B cell (primary cell): ENCODE measurements around the gene ADGRL2. TPM values are rescaled to one million over a fixed set of nuclear protein-coding genes. Genes with fewer than 3 reads are reported as not detected.

ENCODE experiments used
- ATAC-seq: fragments of 200-7000 bp; cut with Tn5 transposase; one replicate; pipeline ENCODE4 v1.10.0; 2021; ENCODE audit warnings: low read depth, mild to moderate bottlenecking, moderate number of reproducible peaks, moderate library complexity
- CTCF ChIA-PET: fragments of 350-600 bp; sonication (Branson Sonifier 250); formaldehyde crosslinking; loops from one replicate; lab custom pipeline; 2021; ENCODE audit warnings: antibody characterized with exemption, inconsistent platforms; lab: Charles Lee
- POLR2A ChIA-PET: fragments of 350-600 bp; sonication (Branson Sonifier 250); formaldehyde crosslinking; loops from one replicate; lab custom pipeline; 2021; ENCODE audit warnings: antibody characterized with exemption; lab: Charles Lee
- DNase-seq: peaks from one replicate; pipeline ENCODE4 v3.0.0; 2013
- H2AFZ ChIP-seq: 2 replicates; pipeline ENCODE4 v1.6.1; 2012; ENCODE audit warnings: mild to moderate bottlenecking, low read depth, low read length; ENCODE audit not compliant: insufficient read depth, poor library complexity, severe bottlenecking
- H3K27ac ChIP-seq, 2 donors: 1 replicate in 1 of 2; 2 replicates in 1 of 2; pipeline ENCODE4 v1.5.1; 2012 to 2013; ENCODE audit warnings: low read length in 2 of 2, mild to moderate bottlenecking in 2 of 2, moderate library complexity in 1 of 2
- H3K27me3 ChIP-seq, 4 experiments: fragments of 200-600 bp in 1 of 4; sonication (generic) in 1 of 4; replicated peaks in 1 of 4; 1 replicate in 2 of 4; 2 replicates in 2 of 4; pipeline versions ENCODE4 v1.6.1 to v1.7.0; 2013 to 2016; ENCODE audit warnings: low read length in 3 of 4, mild to moderate bottlenecking in 2 of 4, mixed read lengths in 1 of 4, moderate library complexity in 1 of 4; ENCODE audit not compliant: insufficient read depth in 4 of 4, control insufficient read depth in 3 of 4; ENCODE audit errors: control extremely low read depth in 1 of 4
- H3K36me3 ChIP-seq, 2 experiments: replicated peaks in 1 of 2; 1 replicate in 1 of 2; 2 replicates in 1 of 2; pipeline versions ENCODE4 v1.6.1 to v1.7.1; 2013; ENCODE audit warnings: low read length in 1 of 2; ENCODE audit not compliant: insufficient read depth in 2 of 2, control insufficient read depth in 1 of 2; ENCODE audit errors: control extremely low read depth in 1 of 2, extremely low read depth in 1 of 2
- H3K4me1 ChIP-seq, 2 donors: fragments of 200-600 bp in 1 of 2; sonication (generic) in 1 of 2; 1 replicate in 1 of 2; 2 replicates in 1 of 2; pipeline versions ENCODE4 v1.5.1 to v1.6.1; 2013 to 2017; ENCODE audit warnings: low read length in 2 of 2; ENCODE audit not compliant: control insufficient read depth in 2 of 2, insufficient read depth in 2 of 2
- H3K4me2 ChIP-seq: replicated peaks from 2 replicates; pipeline ENCODE3; 2012; ENCODE audit warnings: mild to moderate bottlenecking, low read depth, low read length; ENCODE audit not compliant: poor library complexity, severe bottlenecking
- H3K4me3 ChIP-seq, 5 experiments: fragments of 200-600 bp in 1 of 5; sonication (generic) in 1 of 5; 1 replicate in 3 of 5; 2 replicates in 2 of 5; pipeline versions ENCODE4 v1.5.1 to v1.7.0; 2011 to 2016; ENCODE audit warnings: low read length in 4 of 5, mild to moderate bottlenecking in 4 of 5, low read depth in 2 of 5, control low read depth in 1 of 5, moderate library complexity in 1 of 5; ENCODE audit not compliant: insufficient read depth in 1 of 5; ENCODE audit errors: control extremely low read depth in 1 of 5, extremely low read depth in 1 of 5
- H3K79me2 ChIP-seq: fragments of 200-600 bp; sonication (generic); one replicate; pipeline ENCODE4 v1.6.0; 2016; ENCODE audit warnings: low read length; ENCODE audit not compliant: control insufficient read depth, insufficient read depth
- H3K9ac ChIP-seq: fragments of 200-600 bp; sonication (generic); 2 replicates; pipeline ENCODE4 v1.6.1; 2017; ENCODE audit warnings: mild to moderate bottlenecking, low read length, moderate library complexity
- H3K9me3 ChIP-seq, 3 donors: one replicate each; pipeline versions ENCODE4 v1.6.1 to v1.7.1; 2013; ENCODE audit warnings: low read length in 2 of 3; ENCODE audit not compliant: control insufficient read depth in 2 of 3, insufficient read depth in 1 of 3; ENCODE audit errors: control extremely low read depth in 1 of 3
- H4K20me1 ChIP-seq: 2 replicates; pipeline ENCODE4 v1.6.0; 2012; ENCODE audit warnings: mild to moderate bottlenecking, low read length; ENCODE audit not compliant: insufficient read depth, control insufficient read depth, poor library complexity, severe bottlenecking
- H3K27ac Mint-ChIP-seq: one replicate; pipeline ENCODE4 v1.8.0; 2021; ENCODE audit warnings: mixed read lengths
- H3K27me3 Mint-ChIP-seq: one replicate; pipeline ENCODE4 v1.8.0; 2021; ENCODE audit warnings: mixed read lengths
- H3K4me1 Mint-ChIP-seq: one replicate; pipeline ENCODE4 v1.8.0; 2021; ENCODE audit warnings: mixed read lengths
- H3K4me3 Mint-ChIP-seq: one replicate; pipeline ENCODE4 v1.8.0; 2021; ENCODE audit warnings: mixed read lengths
- H3K9me3 Mint-ChIP-seq: one replicate; pipeline ENCODE4 v1.8.0; 2022; ENCODE audit warnings: mixed read lengths; ENCODE audit not compliant: insufficient read depth
- EZH2 ChIP-seq: IDR thresholded peaks from 2 replicates; pipeline ENCODE4 v1.6.1; 2012; ENCODE audit warnings: borderline replicate concordance, low read depth, mild to moderate bottlenecking, moderate library complexity, low read length; ENCODE audit not compliant: insufficient read depth, poor library complexity, severe bottlenecking
- WGBS: methylation state at CpG from one replicate; pipeline ENCODE4 v1.1.5; 2013; ENCODE audit warnings: missing lambda C conversion rate; ENCODE audit not compliant: insufficient coverage; 5-methylcytosine and 5-hydroxymethylcytosine counted together
- intact Hi-C: fragments of 100-400 bp; cut with micrococcal nuclease; formaldehyde crosslinking; loops from one replicate; pipeline ENCODE4 v1.10.0; 2022
- polyA plus RNA-seq: library from polyadenylated mRNA; depleted of rRNA; stranded (reverse); fragments of >200 nt; gene quantifications from 2 replicates; pipeline ENCODE4 v1.2.3, GENCODE V29; 2012
- total RNA-seq, 2 donors: library from RNA; stranded (reverse); fragments of 120-200 nt in 1 of 2; gene quantifications; 1 replicate in 1 of 2; 2 replicates in 1 of 2; pipeline versions ENCODE4 v1.2.3 to v1.2.4, GENCODE V29; 2013 to 2022
- TF ChIP-seq, protein P1 (sequence below): fragments of 200-600 bp; IDR thresholded peaks from one replicate; pipeline ENCODE4 v1.8.0; 2022; ENCODE audit warnings: antibody characterized with exemption, mild to moderate bottlenecking

ADGRL2 gene
- total and polyA plus RNA-seq, 2 donors (not counting 1 experiment from before 2014, with no cell fraction given): not detected

DNA sequence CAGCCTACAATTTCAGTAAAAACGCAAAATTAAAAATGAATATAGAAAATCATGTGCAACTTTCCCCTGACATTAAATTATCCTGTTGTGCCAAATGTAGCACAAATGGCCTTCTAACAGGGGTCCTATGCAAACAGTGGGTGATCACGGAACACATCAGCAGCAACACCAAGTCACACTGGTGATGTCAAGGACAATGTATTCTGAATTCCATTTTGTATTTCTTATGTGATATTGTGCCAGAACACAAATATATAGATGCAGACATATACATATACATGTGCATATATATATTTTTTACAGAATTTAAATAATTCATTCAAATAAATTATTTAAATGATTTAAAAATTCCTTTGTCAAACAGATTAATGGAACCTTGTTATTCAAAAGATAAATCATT, 8.6 kb upstream of the ADGRL2 start:
- Mint-ChIP-seq H3K27me3 (no peaks in the 10 kb centered on the region), H3K4me1 (no peaks in the 10 kb centered on the region), H3K4me3 (no peak overlapping the region), H3K9me3 (no peaks in the 10 kb centered on the region), H3K27ac (no peak overlapping the region)
- H3K4me1 ChIP-seq: no peaks in the 10 kb centered on the region
- no peaks in the 10 kb centered on the region for H3K9me3 ChIP-seq
- ATAC-seq: no peak
- CTCF ChIA-PET: no interaction called here
- H4K20me1 ChIP-seq: no peaks in the 10 kb centered on the region
- H3K79me2 ChIP-seq: no peaks in the 10 kb centered on the region
- no peaks in the 10 kb centered on the region for H3K36me3 ChIP-seq
- H3K27me3 ChIP-seq: no peaks in the 10 kb centered on the region
- no peak overlapping the region for H3K4me3 ChIP-seq
- POLR2A ChIA-PET: no interaction called here
- H3K9ac ChIP-seq: no peak overlapping the region
- TF ChIP-seq, protein P1, sequence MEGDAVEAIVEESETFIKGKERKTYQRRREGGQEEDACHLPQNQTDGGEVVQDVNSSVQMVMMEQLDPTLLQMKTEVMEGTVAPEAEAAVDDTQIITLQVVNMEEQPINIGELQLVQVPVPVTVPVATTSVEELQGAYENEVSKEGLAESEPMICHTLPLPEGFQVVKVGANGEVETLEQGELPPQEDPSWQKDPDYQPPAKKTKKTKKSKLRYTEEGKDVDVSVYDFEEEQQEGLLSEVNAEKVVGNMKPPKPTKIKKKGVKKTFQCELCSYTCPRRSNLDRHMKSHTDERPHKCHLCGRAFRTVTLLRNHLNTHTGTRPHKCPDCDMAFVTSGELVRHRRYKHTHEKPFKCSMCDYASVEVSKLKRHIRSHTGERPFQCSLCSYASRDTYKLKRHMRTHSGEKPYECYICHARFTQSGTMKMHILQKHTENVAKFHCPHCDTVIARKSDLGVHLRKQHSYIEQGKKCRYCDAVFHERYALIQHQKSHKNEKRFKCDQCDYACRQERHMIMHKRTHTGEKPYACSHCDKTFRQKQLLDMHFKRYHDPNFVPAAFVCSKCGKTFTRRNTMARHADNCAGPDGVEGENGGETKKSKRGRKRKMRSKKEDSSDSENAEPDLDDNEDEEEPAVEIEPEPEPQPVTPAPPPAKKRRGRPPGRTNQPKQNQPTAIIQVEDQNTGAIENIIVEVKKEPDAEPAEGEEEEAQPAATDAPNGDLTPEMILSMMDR: no peak
- TF ChIP-seq EZH2: no peak
- H3K27ac ChIP-seq: no peak overlapping the region
- intact Hi-C loops: no loop called here
- no CpG with 5 or more reads among the region's 2 CpGs for WGBS
- H2AFZ ChIP-seq: no peak overlapping the region
- no peak for DNase-seq
- no peak overlapping the region for H3K4me2 ChIP-seq

GRCh38 chr1:81797701-81798100, 3.0 kb upstream of the ADGRL2 start:
- H3K9me3 Mint-ChIP-seq: no peaks in the 10 kb centered on the region
- intact Hi-C loops: no loop called here
- Histone ChIP-seq H3K4me3 (no peak overlapping the region), H3K4me1 (peaks cover 8 to 17% of the 10 kb centered on the region in 2 donors), H4K20me1 (no peaks in the 10 kb centered on the region), H3K4me2 (no peak overlapping the region), H2AFZ (no peak overlapping the region), H3K27me3 (peaks cover 0 to 15% (median 10%) of the 10 kb centered on the region in 4 experiments), H3K9ac (no peak overlapping the region), H3K9me3 (peaks cover 0 to 4% (median 0%) of the 10 kb centered on the region in 3 donors), H3K36me3 (no peaks in the 10 kb centered on the region), H3K79me2 (no peaks in the 10 kb centered on the region), H3K27ac (no peak overlapping the region)
- ATAC-seq (no peak), DNase-seq (no peak)
- ChIA-PET POLR2A (no interaction called here), CTCF (no interaction called here)
- H3K27ac Mint-ChIP-seq: no peak overlapping the region
- peaks cover 6% of the 10 kb centered on the region for H3K4me1 Mint-ChIP-seq
- TF ChIP-seq EZH2: no peak
- TF ChIP-seq, protein P1: no peak
- WGBS: no CpG with 5 or more reads among the region's 2 CpGs
- no peak overlapping the region for H3K4me3 Mint-ChIP-seq
- H3K27me3 Mint-ChIP-seq: peaks cover 16% of the 10 kb centered on the region
